Caco-2 (cell line): ENCODE data around the gene ATP2C2. TPM values are rescaled to one million over a fixed set of nuclear protein-coding genes. Genes with fewer than 3 reads are reported as not detected.

Source experiments
- BruUV-seq: library from RNA; stranded (reverse); fragments of 400-500 nt; replicated peaks from 2 replicates; lab custom pipeline; 2021; lab: Mats Ljungman, UMichigan
- CTCF ChIA-PET: fragments of 300-600 bp; sonication (Branson Sonifier 250); formaldehyde crosslinking; loops from one replicate; lab custom pipeline; 2022; ENCODE audit warnings: antibody characterized with exemption; lab: Charles Lee
- POLR2A ChIA-PET: fragments of 300-600 bp; sonication (Branson Sonifier 250); formaldehyde crosslinking; loops from one replicate; lab custom pipeline; 2022; ENCODE audit warnings: antibody characterized with exemption; lab: Charles Lee
- DNase-seq, 2 experiments: peaks; one replicate each; pipeline versions ENCODE4 v3.0.0 to v3.0.0-alpha.2; 2020 to 2022
- H3K27me3 ChIP-seq: replicated peaks from 2 replicates; pipeline ENCODE4 v1.6.0; 2011; ENCODE audit warnings: low read length; ENCODE audit not compliant: control insufficient read depth, insufficient read depth
- H3K36me3 ChIP-seq: 2 replicates; pipeline ENCODE4 v1.5.1; 2011; ENCODE audit warnings: low read length; ENCODE audit not compliant: control insufficient read depth, insufficient read depth
- H3K4me1 ChIP-seq: fragments of 250-450 bp; sonication (Bioruptor Pico); 2 replicates; pipeline ENCODE4 v1.5.1; 2020; ENCODE audit warnings: mild to moderate bottlenecking
- H3K4me3 ChIP-seq: 2 replicates; pipeline ENCODE4 v1.5.1; 2011; ENCODE audit warnings: low read depth, mild to moderate bottlenecking, control low read depth, low read length
- H3K9me3 ChIP-seq: fragments of 250-450 bp; sonication (Bioruptor Pico); 2 replicates; pipeline ENCODE4 v1.5.1; 2020; ENCODE audit warnings: mild to moderate bottlenecking, moderate library complexity
- H3K27ac Mint-ChIP-seq: one replicate; pipeline ENCODE4 v1.8.0; 2022; ENCODE audit warnings: mixed read lengths; ENCODE audit not compliant: unreplicated experiment
- H3K27me3 Mint-ChIP-seq: one replicate; pipeline ENCODE4 v1.8.0; 2022; ENCODE audit warnings: mixed read lengths; ENCODE audit not compliant: insufficient read depth, unreplicated experiment
- H3K36me3 Mint-ChIP-seq: one replicate; pipeline ENCODE4 v1.8.0; 2022; ENCODE audit warnings: mild to moderate bottlenecking, mixed read lengths; ENCODE audit not compliant: insufficient read depth, unreplicated experiment
- H3K4me1 Mint-ChIP-seq: one replicate; pipeline ENCODE4 v1.8.0; 2022; ENCODE audit warnings: low read depth, mixed read lengths; ENCODE audit not compliant: unreplicated experiment
- H3K4me3 Mint-ChIP-seq: one replicate; pipeline ENCODE4 v1.8.0; 2022; ENCODE audit warnings: mild to moderate bottlenecking, moderate library complexity, mixed read lengths; ENCODE audit not compliant: unreplicated experiment
- H3K9me3 Mint-ChIP-seq: one replicate; pipeline ENCODE4 v1.8.0; 2022; ENCODE audit warnings: mixed read lengths; ENCODE audit not compliant: unreplicated experiment
- intact Hi-C: fragments of 100-400 bp; cut with micrococcal nuclease; formaldehyde crosslinking; loops from one replicate; pipeline ENCODE4 v1.10.0; 2022; ENCODE audit not compliant: unreplicated experiment
- total RNA-seq: library from RNA; stranded (reverse); gene quantifications from 2 replicates; pipeline ENCODE4 v1.2.3, GENCODE V29; 2022
- TF ChIP-seq, protein P1 (sequence below), 2 experiments: fragments of 200-600 bp in 1 of 2; IDR thresholded peaks; 1 replicate in 1 of 2; 2 replicates in 1 of 2; pipeline versions ENCODE4 v1.5.1 to v1.8.0; 2011 to 2022; ENCODE audit warnings: antibody characterized with exemption in 1 of 2, control low read depth in 1 of 2, inconsistent platforms in 1 of 2, low read depth in 1 of 2, low read length in 1 of 2, mild to moderate bottlenecking in 1 of 2, moderate library complexity in 1 of 2; ENCODE audit not compliant: insufficient read depth in 1 of 2, severe bottlenecking in 1 of 2, unreplicated experiment in 1 of 2

The ATP2C2 gene
- total RNA-seq, 1 experiment from 2014 or later: 47.0 TPM

DNA sequence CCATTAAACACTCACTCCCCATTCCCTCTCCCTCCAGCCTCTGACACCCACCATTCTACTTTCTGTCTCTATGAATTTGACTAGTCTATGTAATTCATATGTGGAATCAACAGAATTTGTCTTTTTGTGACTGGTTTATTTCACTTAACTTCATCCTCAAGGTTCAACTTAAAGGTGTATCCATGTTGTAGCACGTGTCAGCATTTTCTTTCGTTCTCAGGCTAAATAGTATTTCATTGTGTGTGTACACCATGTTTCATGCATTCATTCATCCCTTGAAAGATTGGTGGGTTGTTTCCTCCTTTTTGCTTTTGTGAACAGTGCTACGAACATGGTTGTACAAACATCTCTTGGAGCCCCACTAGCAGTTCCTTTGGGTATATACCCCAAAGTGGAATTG is 36.0 kb downstream of the ATP2C2 start:
- intact Hi-C loops: no loop called here
- Mint-ChIP-seq H3K4me1 (no peaks in the 10 kb centered on the region), H3K9me3 (no peaks in the 10 kb centered on the region), H3K27me3 (no peaks in the 10 kb centered on the region), H3K36me3 (peaks cover 28% of the 10 kb centered on the region), H3K4me3 (no peak overlapping the region), H3K27ac (no peak overlapping the region)
- no peak for DNase-seq
- Histone ChIP-seq H3K36me3 (no peaks in the 10 kb centered on the region), H3K4me1 (no peaks in the 10 kb centered on the region), H3K4me3 (no peak overlapping the region), H3K9me3 (no peaks in the 10 kb centered on the region), H3K27me3 (no peaks in the 10 kb centered on the region)
- TF ChIP-seq, protein P1, sequence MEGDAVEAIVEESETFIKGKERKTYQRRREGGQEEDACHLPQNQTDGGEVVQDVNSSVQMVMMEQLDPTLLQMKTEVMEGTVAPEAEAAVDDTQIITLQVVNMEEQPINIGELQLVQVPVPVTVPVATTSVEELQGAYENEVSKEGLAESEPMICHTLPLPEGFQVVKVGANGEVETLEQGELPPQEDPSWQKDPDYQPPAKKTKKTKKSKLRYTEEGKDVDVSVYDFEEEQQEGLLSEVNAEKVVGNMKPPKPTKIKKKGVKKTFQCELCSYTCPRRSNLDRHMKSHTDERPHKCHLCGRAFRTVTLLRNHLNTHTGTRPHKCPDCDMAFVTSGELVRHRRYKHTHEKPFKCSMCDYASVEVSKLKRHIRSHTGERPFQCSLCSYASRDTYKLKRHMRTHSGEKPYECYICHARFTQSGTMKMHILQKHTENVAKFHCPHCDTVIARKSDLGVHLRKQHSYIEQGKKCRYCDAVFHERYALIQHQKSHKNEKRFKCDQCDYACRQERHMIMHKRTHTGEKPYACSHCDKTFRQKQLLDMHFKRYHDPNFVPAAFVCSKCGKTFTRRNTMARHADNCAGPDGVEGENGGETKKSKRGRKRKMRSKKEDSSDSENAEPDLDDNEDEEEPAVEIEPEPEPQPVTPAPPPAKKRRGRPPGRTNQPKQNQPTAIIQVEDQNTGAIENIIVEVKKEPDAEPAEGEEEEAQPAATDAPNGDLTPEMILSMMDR (IDR thresholded peaks at IDR 0.05; ENCODE audit: insufficient read depth in 1 of 2, low read depth in 1 of 2, low read length in 1 of 2, severe bottlenecking in 1 of 2, unreplicated experiment in 1 of 2): no peak
- ChIA-PET POLR2A (no interaction called here), CTCF (no interaction called here)
- no TSS peak for BruUV-seq

DNA sequence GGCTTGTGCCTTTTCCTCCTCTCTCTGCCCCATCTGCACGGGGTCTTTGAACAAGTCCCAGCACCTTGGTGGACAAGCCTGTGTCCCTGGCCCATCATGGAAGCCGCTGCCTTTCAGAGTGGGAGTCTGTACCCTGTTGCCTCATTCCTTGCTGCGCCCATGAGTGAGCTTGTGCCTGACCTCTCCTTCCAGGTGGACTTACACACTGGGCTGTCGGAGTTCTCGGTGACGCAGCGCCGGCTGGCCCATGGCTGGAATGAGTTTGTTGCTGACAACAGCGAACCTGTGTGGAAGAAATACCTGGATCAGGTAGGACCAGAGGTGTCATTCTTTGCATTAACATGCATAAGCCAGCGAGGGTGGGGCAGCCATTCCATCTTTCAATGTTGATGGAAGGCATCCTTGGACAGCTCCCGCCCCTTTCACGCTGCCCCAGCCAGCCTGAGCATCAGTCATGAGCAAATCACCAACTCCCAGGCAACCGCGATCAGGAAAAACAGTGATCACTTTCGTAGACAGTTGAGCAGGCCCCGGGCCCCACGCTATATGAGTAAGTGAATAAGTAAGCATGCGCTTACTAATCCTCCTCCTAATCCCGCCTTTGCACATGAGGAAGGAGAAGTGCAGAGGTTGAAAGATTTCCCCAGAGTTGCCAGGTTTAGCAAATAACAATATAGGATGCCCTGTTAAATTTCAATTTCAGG is 36.8 kb downstream of the ATP2C2 start:
- Mint-ChIP-seq H3K4me3 (no peak overlapping the region), H3K9me3 (no peaks in the 10 kb centered on the region), H3K4me1 (no peaks in the 10 kb centered on the region), H3K36me3 (peaks cover 24% of the 10 kb centered on the region), H3K27me3 (no peaks in the 10 kb centered on the region), H3K27ac (no peak overlapping the region)
- Histone ChIP-seq H3K9me3 (no peaks in the 10 kb centered on the region), H3K36me3 (no peaks in the 10 kb centered on the region), H3K4me1 (no peaks in the 10 kb centered on the region), H3K27me3 (no peaks in the 10 kb centered on the region), H3K4me3 (no peak overlapping the region)
- intact Hi-C loops: no loop called here
- ChIA-PET POLR2A (no interaction called here), CTCF (no interaction called here)
- BruUV-seq: no TSS peak
- DNase-seq: no peak
- TF ChIP-seq, protein P1 (IDR thresholded peaks at IDR 0.05; ENCODE audit: insufficient read depth in 1 of 2, low read depth in 1 of 2, low read length in 1 of 2, severe bottlenecking in 1 of 2, unreplicated experiment in 1 of 2): no peak

DNA sequence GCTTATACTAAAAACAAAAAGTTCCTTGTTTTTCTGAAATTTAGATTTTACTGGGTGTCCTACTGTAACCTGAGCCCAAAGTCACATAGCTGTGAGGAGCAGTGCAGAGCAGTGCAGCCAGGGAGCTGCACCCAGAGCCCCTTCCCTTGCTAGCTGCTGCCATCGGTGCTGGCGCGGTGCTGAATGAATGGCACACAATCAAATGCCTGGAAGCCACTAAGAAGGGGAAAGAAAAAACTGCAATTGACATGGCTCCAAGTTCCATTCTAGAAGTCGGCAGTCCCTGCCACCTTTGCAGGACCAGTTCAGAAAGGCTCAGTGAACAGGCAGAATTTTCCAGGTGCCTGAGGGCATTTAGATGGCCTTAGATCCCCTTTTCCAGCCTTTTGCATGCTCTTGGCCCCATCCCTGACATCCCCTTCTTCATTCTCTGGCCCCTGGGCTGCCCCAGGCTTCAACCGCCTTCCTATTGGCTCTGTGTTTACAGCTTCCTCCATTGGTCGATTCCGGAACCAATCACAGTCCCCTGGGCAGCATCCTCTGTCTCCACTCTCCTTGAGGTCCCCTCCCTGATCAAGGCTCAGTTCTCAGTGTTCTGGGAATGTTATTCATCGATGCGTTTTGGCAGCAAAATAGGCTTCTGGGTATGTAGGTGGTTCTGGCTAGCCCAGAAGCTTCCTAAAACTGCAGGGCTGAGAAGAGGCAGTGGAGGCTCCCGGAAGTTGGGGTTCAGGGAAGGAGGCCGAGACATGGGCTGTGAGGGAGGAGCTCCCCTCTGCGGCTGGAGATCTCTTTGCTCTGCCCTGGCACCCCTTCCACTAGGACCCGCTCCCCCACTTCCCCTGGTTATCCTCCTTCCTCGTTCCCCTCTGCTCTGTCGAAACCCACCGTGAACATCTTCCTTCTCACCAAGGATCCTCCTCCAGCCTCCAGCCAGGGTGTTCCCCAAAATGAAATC is 37.9 kb downstream of the ATP2C2 start:
- no peak overlapping the region for H3K27ac Mint-ChIP-seq
- DNase-seq: no peak
- H3K27me3 ChIP-seq: no peaks in the 10 kb centered on the region
- H3K9me3 Mint-ChIP-seq: no peaks in the 10 kb centered on the region
- no peaks in the 10 kb centered on the region for H3K9me3 ChIP-seq
- POLR2A ChIA-PET: no interaction called here
- H3K4me1 ChIP-seq: no peaks in the 10 kb centered on the region
- TF ChIP-seq, protein P1 (IDR thresholded peaks at IDR 0.05; ENCODE audit: insufficient read depth in 1 of 2, low read depth in 1 of 2, low read length in 1 of 2, severe bottlenecking in 1 of 2, unreplicated experiment in 1 of 2): no peak
- CTCF ChIA-PET: no interaction called here
- no peaks in the 10 kb centered on the region for H3K4me1 Mint-ChIP-seq
- intact Hi-C loops: no loop called here
- no peaks in the 10 kb centered on the region for H3K27me3 Mint-ChIP-seq
- BruUV-seq: no TSS peak
- H3K4me3 ChIP-seq: no peak overlapping the region
- peaks cover 24% of the 10 kb centered on the region for H3K36me3 Mint-ChIP-seq
- H3K36me3 ChIP-seq: no peaks in the 10 kb centered on the region
- no peak overlapping the region for H3K4me3 Mint-ChIP-seq
